A549 treated with Hydrocortisone at 1 μM for 4 hours (cell line): ENCODE results near the gene GPR21. TPM values are rescaled to one million over a fixed set of nuclear protein-coding genes. Genes with fewer than 3 reads are reported as not detected.

ENCODE experiments used
- total RNA-seq: library from RNA; stranded (reverse); fragments of 200-300 nt; extraction: Qiagen RNA extraction; gene quantifications from 5 replicates; pipeline ENCODE4 v1.2.3, GENCODE V29; 2022

The GPR21 gene
- total RNA-seq = not detected in 5 replicates

GRCh38 chr9:123033352-123033751 is at the start of gene GPR21:
GPR21 (plus strand) TSS chr9:123033667; CDS start chr9:123034567, 900 bp downstream.

Other genes starting within 250 kb of the GPR21 start
- not detected in 5 replicates for gene OR5C1, start 244.7 kb upstream of the GPR21 start, total RNA-seq
- gene OR1K1, start 233.5 kb upstream of the GPR21 start, total RNA-seq = not detected in 5 replicates
- 14.3 to 18.9 TPM (median 16.5 TPM) in 5 replicates for gene PDCL, start 205.1 kb upstream of the GPR21 start, total RNA-seq
- 15.6 to 22.7 TPM (median 21.2 TPM) in 5 replicates for gene RC3H2, start 128.3 kb upstream of the GPR21 start, total RNA-seq
- gene ZBTB6, start 120.3 kb upstream of the GPR21 start, total RNA-seq = 4.7 to 6.2 TPM (median 5.3 TPM) in 5 replicates
- 1.2 to 2.3 TPM (median 2.0 TPM) in 5 replicates for gene ZBTB26, start 102.2 kb upstream of the GPR21 start, total RNA-seq
- 11.8 to 19.0 TPM (median 14.2 TPM) in 5 replicates for gene RABGAP1, start 92.6 kb upstream of the GPR21 start, total RNA-seq
- 13.6 to 18.1 TPM (median 15.4 TPM) in 5 replicates for gene STRBP, start 234.9 kb downstream of the GPR21 start, total RNA-seq